GM19438 (cell line): ENCODE measurements around the gene ZNF132.
"Not testable (repeated sequence)": the region's sequence is repeated elsewhere in the genome, so short reads cannot be mapped to it uniquely, and the experiment has no call there.

Experiments
- ATAC-seq: cut with Tn5 transposase; IDR thresholded peaks from one replicate; pipeline ENCODE4 v1.9.1; 2021; ENCODE audit warnings: low read depth; ENCODE audit not compliant: unreplicated experiment

Gene ZNF132

GRCh38 chr19:58439576-58440554, at the start of gene ZNF132:
TSS of gene ZNF132 (minus strand) at chr19:58440153. CDS start at chr19:58439821, 332 bp downstream.
- peak; percentile 96 for ATAC-seq

GRCh38 chr19:58484349-58484748, 44.4 kb upstream of the ZNF132 start:
- ATAC-seq, result not testable (repeated sequence)

- no peak for ATAC-seq
Measured at GRCh38 chr19:58483776-58484175, 43.8 kb upstream of the ZNF132 start.

GRCh38 chr19:58482372-58482771, 42.4 kb upstream of the ZNF132 start:
- no peak for ATAC-seq

GRCh38 chr19:58480831-58481230, 40.9 kb upstream of the ZNF132 start:
- no peak for ATAC-seq

GRCh38 chr19:58480481-58480830, 40.5 kb upstream of the ZNF132 start:
- no peak for ATAC-seq

- no peak for ATAC-seq
Measured at GRCh38 chr19:58479736-58480480, 40.0 kb upstream of the ZNF132 start.

- ATAC-seq, result no peak
Measured at GRCh38 chr19:58479303-58479702, 39.4 kb upstream of the ZNF132 start.

GRCh38 chr19:58477871-58478270, 37.9 kb upstream of the ZNF132 start:
- no peak for ATAC-seq

- no peak for ATAC-seq
Measured at GRCh38 chr19:58477130-58477529, 37.2 kb upstream of the ZNF132 start.

GRCh38 chr19:58476498-58477015, 36.6 kb upstream of the ZNF132 start:
- no peak for ATAC-seq

GRCh38 chr19:58475714-58476497, 36.0 kb upstream of the ZNF132 start, which contains the start of gene ZNF446:
TSS of gene ZNF446 (plus strand) at chr19:58476352. CDS start at chr19:58477219, 867 bp downstream.
- peak; percentile 74 for ATAC-seq

GRCh38 chr19:58474997-58475713, 35.2 kb upstream of the ZNF132 start:
- peak; percentile 3 for ATAC-seq

GRCh38 chr19:58474291-58474996, 34.5 kb upstream of the ZNF132 start:
- no peak for ATAC-seq

GRCh38 chr19:58473775-58474174, 33.8 kb upstream of the ZNF132 start:
- no peak for ATAC-seq

- ATAC-seq, result no peak
Measured at GRCh38 chr19:58471736-58472135, 31.8 kb upstream of the ZNF132 start.

GRCh38 chr19:58470837-58471543, 31.0 kb upstream of the ZNF132 start:
- ATAC-seq, result not testable (repeated sequence)

GRCh38 chr19:58469241-58470013, 29.5 kb upstream of the ZNF132 start:
- ATAC-seq, result no peak
